ENCODE data around the gene C5AR1.

Gene C5AR1

DNA sequence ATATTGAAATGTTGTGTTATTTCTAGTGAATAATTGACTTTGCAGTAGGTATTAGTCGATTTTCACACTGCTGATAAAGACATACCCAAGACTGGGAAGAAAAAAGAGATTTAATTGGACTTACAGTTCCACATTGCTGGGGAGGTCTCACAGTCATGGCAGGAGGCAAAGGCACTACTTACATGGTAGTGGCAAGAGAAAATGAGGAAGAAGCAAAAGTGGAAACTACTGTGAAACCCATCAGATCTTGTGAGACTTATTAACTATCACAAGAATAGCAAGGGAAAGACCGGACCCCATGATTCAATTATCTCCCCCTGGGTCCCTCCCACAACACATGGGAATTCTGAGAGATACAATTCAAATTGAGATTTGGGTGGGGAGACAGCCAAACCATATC, 12.4 kb downstream of the C5AR1 start:
- peak overlapping the region; percentile 0; the same call in 1 of the 2 replicates for H3K27ac ChIP-seq (replicated peaks)
- no peaks in the 10 kb centered on the region for H3K27me3 ChIP-seq (ENCODE audit: insufficient read depth, poor library complexity, severe bottlenecking)
- TF ChIP-seq SPI1 (IDR thresholded peaks at IDR 0.05; ENCODE audit: borderline replicate concordance, low read depth) = peak; percentile 63; the same call in 1 of the 2 replicates
- no peak for TF ChIP-seq POLR2AphosphoS5 (IDR thresholded peaks at IDR 0.05; ENCODE audit: low read depth)
- no peak overlapping the region for H3K4me3 ChIP-seq (replicated peaks; ENCODE audit: insufficient read depth, low read length)
- DNase-seq (ENCODE audit: low read depth in 1 of 2, low spot score in 1 of 2) = peak in 1 of 2 experiments; percentile 54

DNA sequence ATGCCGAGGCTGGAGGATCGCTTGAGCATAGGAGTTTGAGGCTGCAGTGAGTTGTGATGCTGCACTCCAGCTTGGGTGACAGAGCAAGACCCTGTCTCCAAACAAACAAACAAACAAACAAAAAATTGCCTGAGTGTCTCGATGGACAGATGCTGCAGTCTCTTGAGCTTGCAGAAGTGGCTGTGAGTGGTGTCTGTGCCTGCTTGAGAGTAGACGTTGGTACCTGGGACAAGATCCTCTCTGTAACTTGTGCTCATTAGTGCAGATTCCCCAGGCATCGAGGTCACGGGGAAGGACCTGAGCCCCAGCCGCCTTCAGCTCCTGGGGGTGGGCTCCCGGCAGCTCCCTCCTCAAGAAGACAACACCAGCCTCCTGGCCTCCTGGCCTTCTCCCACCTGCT, 13.7 kb downstream of the C5AR1 start:
- TF ChIP-seq POLR2AphosphoS5 (IDR thresholded peaks at IDR 0.05; ENCODE audit: low read depth) = no peak
- TF ChIP-seq, protein P1, sequence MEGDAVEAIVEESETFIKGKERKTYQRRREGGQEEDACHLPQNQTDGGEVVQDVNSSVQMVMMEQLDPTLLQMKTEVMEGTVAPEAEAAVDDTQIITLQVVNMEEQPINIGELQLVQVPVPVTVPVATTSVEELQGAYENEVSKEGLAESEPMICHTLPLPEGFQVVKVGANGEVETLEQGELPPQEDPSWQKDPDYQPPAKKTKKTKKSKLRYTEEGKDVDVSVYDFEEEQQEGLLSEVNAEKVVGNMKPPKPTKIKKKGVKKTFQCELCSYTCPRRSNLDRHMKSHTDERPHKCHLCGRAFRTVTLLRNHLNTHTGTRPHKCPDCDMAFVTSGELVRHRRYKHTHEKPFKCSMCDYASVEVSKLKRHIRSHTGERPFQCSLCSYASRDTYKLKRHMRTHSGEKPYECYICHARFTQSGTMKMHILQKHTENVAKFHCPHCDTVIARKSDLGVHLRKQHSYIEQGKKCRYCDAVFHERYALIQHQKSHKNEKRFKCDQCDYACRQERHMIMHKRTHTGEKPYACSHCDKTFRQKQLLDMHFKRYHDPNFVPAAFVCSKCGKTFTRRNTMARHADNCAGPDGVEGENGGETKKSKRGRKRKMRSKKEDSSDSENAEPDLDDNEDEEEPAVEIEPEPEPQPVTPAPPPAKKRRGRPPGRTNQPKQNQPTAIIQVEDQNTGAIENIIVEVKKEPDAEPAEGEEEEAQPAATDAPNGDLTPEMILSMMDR (IDR thresholded peaks at IDR 0.05; ENCODE audit: insufficient read depth, low read length) = no peak
- TF ChIP-seq SPI1 (IDR thresholded peaks at IDR 0.05; ENCODE audit: borderline replicate concordance, low read depth) = no peak
- TF ChIP-seq GABPA (IDR thresholded peaks at IDR 0.05; ENCODE audit: low read depth) = no peak
- TF ChIP-seq, protein P2, sequence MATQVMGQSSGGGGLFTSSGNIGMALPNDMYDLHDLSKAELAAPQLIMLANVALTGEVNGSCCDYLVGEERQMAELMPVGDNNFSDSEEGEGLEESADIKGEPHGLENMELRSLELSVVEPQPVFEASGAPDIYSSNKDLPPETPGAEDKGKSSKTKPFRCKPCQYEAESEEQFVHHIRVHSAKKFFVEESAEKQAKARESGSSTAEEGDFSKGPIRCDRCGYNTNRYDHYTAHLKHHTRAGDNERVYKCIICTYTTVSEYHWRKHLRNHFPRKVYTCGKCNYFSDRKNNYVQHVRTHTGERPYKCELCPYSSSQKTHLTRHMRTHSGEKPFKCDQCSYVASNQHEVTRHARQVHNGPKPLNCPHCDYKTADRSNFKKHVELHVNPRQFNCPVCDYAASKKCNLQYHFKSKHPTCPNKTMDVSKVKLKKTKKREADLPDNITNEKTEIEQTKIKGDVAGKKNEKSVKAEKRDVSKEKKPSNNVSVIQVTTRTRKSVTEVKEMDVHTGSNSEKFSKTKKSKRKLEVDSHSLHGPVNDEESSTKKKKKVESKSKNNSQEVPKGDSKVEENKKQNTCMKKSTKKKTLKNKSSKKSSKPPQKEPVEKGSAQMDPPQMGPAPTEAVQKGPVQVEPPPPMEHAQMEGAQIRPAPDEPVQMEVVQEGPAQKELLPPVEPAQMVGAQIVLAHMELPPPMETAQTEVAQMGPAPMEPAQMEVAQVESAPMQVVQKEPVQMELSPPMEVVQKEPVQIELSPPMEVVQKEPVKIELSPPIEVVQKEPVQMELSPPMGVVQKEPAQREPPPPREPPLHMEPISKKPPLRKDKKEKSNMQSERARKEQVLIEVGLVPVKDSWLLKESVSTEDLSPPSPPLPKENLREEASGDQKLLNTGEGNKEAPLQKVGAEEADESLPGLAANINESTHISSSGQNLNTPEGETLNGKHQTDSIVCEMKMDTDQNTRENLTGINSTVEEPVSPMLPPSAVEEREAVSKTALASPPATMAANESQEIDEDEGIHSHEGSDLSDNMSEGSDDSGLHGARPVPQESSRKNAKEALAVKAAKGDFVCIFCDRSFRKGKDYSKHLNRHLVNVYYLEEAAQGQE (IDR thresholded peaks at IDR 0.05; ENCODE audit: insufficient replicate concordance, low read depth) = no peak
- no peak overlapping the region for H3K4me3 ChIP-seq (replicated peaks; ENCODE audit: insufficient read depth, low read length)
- DNase-seq (ENCODE audit: low read depth in 1 of 2, low spot score in 1 of 2) = no peak
- H3K27ac ChIP-seq (replicated peaks) = no peak overlapping the region
- no peaks in the 10 kb centered on the region for H3K27me3 ChIP-seq (ENCODE audit: insufficient read depth, poor library complexity, severe bottlenecking)

DNA sequence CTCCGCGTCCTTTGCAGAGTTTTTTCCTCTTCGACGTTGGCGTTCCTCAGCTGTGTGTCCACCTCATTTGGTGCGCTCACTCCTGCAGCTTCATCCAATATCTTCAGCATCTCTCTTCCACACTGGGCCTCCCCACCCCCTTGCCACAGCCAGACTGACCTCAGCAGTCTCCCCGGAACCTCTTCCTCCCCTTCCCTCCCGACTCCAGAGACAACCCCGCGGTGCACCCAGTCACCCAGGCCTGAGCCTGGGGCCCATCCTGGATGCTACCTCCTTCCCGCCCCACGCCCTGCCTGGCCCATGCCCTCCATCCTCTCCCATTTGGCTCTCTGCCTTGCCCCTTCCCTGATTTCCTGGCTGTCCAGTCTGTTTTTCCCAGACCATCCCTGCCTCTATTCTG, 14.2 kb downstream of the C5AR1 start:
- DNase-seq (ENCODE audit: low read depth in 1 of 2, low spot score in 1 of 2) = no peak
- H3K27ac ChIP-seq (replicated peaks) = peak overlapping the region; percentile 24; the same call in 1 of the 2 replicates
- TF ChIP-seq, protein P1 (IDR thresholded peaks at IDR 0.05; ENCODE audit: insufficient read depth, low read length) = no peak
- TF ChIP-seq, protein P2 (IDR thresholded peaks at IDR 0.05; ENCODE audit: insufficient replicate concordance, low read depth) = no peak
- no peak for TF ChIP-seq POLR2AphosphoS5 (IDR thresholded peaks at IDR 0.05; ENCODE audit: low read depth)
- no peak overlapping the region for H3K4me3 ChIP-seq (replicated peaks; ENCODE audit: insufficient read depth, low read length)
- H3K27me3 ChIP-seq (ENCODE audit: insufficient read depth, poor library complexity, severe bottlenecking) = no peaks in the 10 kb centered on the region

DNA sequence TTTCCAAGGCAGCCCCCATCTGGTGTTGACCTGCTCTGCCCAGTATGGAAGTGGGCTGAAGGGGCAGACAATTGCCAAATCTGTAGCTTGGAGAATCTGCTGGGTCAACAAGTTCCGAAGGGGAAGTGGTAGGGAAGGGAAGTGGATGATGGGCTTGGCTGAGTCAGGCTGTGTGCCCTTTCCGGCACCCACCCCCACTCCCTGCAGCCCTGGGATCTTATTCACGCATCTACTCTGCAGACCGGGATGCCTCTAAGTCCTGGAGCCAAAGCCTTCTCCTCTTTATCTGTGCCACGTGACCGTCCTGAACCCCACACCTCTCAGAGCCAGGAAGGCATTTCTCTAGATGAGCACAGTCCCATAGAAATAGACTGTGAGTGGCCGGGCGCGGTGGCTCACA, 14.8 kb downstream of the C5AR1 start:
- TF ChIP-seq, protein P2 (IDR thresholded peaks at IDR 0.05; ENCODE audit: insufficient replicate concordance, low read depth) = no peak
- TF ChIP-seq SPI1 (IDR thresholded peaks at IDR 0.05; ENCODE audit: borderline replicate concordance, low read depth) = peak; percentile 97
- DNase-seq (ENCODE audit: low read depth in 1 of 2, low spot score in 1 of 2) = peak; percentile 73 to 86

More for the DNA sequence above, 14.8 kb downstream of the C5AR1 start:
- peak overlapping the region; percentile 24 for H3K27ac ChIP-seq (replicated peaks)
- no peak overlapping the region for H3K4me3 ChIP-seq (replicated peaks; ENCODE audit: insufficient read depth, low read length)
- no peaks in the 10 kb centered on the region for H3K27me3 ChIP-seq (ENCODE audit: insufficient read depth, poor library complexity, severe bottlenecking)
